ENCODE results near the gene CCSER1.

Gene CCSER1

DNA sequence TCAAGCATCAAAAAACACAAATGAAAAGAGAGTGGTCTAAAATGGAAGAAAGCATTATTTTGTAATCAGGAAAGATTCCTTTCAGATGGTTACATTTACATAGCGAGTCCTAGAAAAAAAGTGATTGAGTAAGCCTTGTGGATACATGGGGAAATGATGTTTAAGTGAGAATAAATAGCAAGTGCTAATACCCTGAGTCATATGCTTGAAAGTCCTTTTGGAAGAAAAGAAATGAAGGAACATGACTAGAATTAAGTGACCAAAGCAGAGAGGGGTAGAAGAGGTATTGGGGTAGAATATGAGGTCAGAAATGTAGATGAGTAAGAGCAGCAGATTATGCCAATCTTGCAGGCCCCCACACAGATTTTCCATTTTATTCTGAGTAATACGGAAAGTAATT lies 1361.8 kb downstream of the CCSER1 start:
- Histone ChIP-seq H3K79me2 (ENCODE audit: insufficient read depth, low read length) (no peaks in the 10 kb centered on the region), H3K36me3 (ENCODE audit: insufficient read depth, low read length) (no peaks in the 10 kb centered on the region), H2AFZ (ENCODE audit: low read depth, low read length) (no peak overlapping the region), H3K9me3 (ENCODE audit: insufficient read depth, low read length, severe bottlenecking) (no peaks in the 10 kb centered on the region), H3K27me3 (ENCODE audit: insufficient read depth, low read length, poor library complexity) (no peaks in the 10 kb centered on the region), H3K4me1 (ENCODE audit: insufficient read depth, low read length) (no peaks in the 10 kb centered on the region), H3K9ac (ENCODE audit: low read depth, low read length) (no peak overlapping the region), H3K4me2 (ENCODE audit: insufficient read depth, low read length) (no peak overlapping the region), H4K20me1 (ENCODE audit: insufficient read depth, low read length) (no peaks in the 10 kb centered on the region), H3K27ac (ENCODE audit: low read length) (no peak overlapping the region), H3K4me3 (ENCODE audit: low read depth in 1 of 2, low read length in 2 of 2) (no peak overlapping the region)
- TF ChIP-seq, protein P1, sequence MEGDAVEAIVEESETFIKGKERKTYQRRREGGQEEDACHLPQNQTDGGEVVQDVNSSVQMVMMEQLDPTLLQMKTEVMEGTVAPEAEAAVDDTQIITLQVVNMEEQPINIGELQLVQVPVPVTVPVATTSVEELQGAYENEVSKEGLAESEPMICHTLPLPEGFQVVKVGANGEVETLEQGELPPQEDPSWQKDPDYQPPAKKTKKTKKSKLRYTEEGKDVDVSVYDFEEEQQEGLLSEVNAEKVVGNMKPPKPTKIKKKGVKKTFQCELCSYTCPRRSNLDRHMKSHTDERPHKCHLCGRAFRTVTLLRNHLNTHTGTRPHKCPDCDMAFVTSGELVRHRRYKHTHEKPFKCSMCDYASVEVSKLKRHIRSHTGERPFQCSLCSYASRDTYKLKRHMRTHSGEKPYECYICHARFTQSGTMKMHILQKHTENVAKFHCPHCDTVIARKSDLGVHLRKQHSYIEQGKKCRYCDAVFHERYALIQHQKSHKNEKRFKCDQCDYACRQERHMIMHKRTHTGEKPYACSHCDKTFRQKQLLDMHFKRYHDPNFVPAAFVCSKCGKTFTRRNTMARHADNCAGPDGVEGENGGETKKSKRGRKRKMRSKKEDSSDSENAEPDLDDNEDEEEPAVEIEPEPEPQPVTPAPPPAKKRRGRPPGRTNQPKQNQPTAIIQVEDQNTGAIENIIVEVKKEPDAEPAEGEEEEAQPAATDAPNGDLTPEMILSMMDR (IDR thresholded peaks at IDR 0.05; ENCODE audit: borderline replicate concordance, extremely low read depth, low read length, poor library complexity, severe bottlenecking): no peak
- no peak for TF ChIP-seq EZH2 (IDR thresholded peaks at IDR 0.05; ENCODE audit: borderline replicate concordance, low read depth, low read length, severe bottlenecking)
- no peak for ATAC-seq (ENCODE audit: insufficient read depth, low read depth)
- DNase-seq: no peak

DNA sequence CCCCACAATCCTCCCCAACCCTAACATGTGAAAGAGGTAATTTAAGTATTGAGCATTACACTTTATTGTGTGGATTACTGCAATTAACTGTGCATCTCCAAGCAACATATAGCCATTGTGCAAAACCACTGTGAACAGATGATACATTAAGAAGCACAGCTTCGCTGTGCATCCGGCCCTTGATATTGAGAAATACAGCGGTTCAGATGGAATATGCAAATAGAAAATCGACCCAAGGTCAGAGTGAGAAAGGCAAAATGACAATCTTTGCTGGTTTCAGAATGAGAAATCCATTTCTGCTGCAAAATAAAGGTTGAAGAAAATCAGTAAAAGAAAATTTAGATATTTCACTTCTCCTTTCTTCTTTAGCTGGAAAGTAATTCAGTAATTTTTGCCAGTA lies 1370.7 kb downstream of the CCSER1 start:
- TF ChIP-seq EZH2 (IDR thresholded peaks at IDR 0.05; ENCODE audit: borderline replicate concordance, low read depth, low read length, severe bottlenecking): no peak
- TF ChIP-seq, protein P1 (IDR thresholded peaks at IDR 0.05; ENCODE audit: borderline replicate concordance, extremely low read depth, low read length, poor library complexity, severe bottlenecking): no peak
- H3K4me2 ChIP-seq (ENCODE audit: insufficient read depth, low read length): no peak overlapping the region
- no peaks in the 10 kb centered on the region for H3K36me3 ChIP-seq (ENCODE audit: insufficient read depth, low read length)
- H2AFZ ChIP-seq (ENCODE audit: low read depth, low read length): no peak overlapping the region
- DNase-seq (no peak), ATAC-seq (ENCODE audit: insufficient read depth, low read depth) (no peak)
- no peaks in the 10 kb centered on the region for H3K27me3 ChIP-seq (ENCODE audit: insufficient read depth, low read length, poor library complexity)
- H3K9ac ChIP-seq (ENCODE audit: low read depth, low read length): no peak overlapping the region
- no peaks in the 10 kb centered on the region for H3K79me2 ChIP-seq (ENCODE audit: insufficient read depth, low read length)
- H3K27ac ChIP-seq (ENCODE audit: low read length): no peak overlapping the region
- no peaks in the 10 kb centered on the region for H3K4me1 ChIP-seq (ENCODE audit: insufficient read depth, low read length)
- H3K4me3 ChIP-seq (ENCODE audit: low read depth in 1 of 2, low read length in 2 of 2): no peak overlapping the region
- H4K20me1 ChIP-seq (ENCODE audit: insufficient read depth, low read length): no peaks in the 10 kb centered on the region
- H3K9me3 ChIP-seq (ENCODE audit: insufficient read depth, low read length, severe bottlenecking): no peaks in the 10 kb centered on the region

DNA sequence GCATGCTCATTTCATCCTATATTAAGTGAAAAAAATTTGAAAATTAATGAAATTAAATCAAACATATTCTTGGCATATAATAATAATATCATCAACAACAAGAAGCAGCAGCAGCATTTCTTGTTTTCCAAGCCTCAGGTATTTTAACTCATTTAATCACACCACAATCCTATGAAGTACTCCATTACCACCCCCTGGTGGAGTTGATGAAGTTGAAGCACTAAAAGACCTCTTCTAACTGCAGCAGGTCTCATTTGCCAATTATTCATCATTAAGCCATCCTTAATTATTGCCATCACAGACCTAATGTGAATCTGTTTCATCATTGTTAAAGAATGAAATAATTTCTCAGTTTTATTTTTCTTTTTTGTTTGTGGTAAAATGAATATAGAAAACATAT lies 1375.2 kb downstream of the CCSER1 start:
- H3K9ac ChIP-seq (ENCODE audit: low read depth, low read length): no peak overlapping the region
- no peak for TF ChIP-seq EZH2 (IDR thresholded peaks at IDR 0.05; ENCODE audit: borderline replicate concordance, low read depth, low read length, severe bottlenecking)
- TF ChIP-seq, protein P1 (IDR thresholded peaks at IDR 0.05; ENCODE audit: borderline replicate concordance, extremely low read depth, low read length, poor library complexity, severe bottlenecking): no peak
- no peak overlapping the region for H3K27ac ChIP-seq (ENCODE audit: low read length)
- H3K4me2 ChIP-seq (ENCODE audit: insufficient read depth, low read length): no peak overlapping the region
- no peak overlapping the region for H3K4me3 ChIP-seq (ENCODE audit: low read depth in 1 of 2, low read length in 2 of 2)
- no peak overlapping the region for H2AFZ ChIP-seq (ENCODE audit: low read depth, low read length)
- no peaks in the 10 kb centered on the region for H3K9me3 ChIP-seq (ENCODE audit: insufficient read depth, low read length, severe bottlenecking)
- H3K36me3 ChIP-seq (ENCODE audit: insufficient read depth, low read length): no peaks in the 10 kb centered on the region
- H3K27me3 ChIP-seq (ENCODE audit: insufficient read depth, low read length, poor library complexity): no peaks in the 10 kb centered on the region
- ATAC-seq (ENCODE audit: insufficient read depth, low read depth) (no peak), DNase-seq (no peak)
- no peaks in the 10 kb centered on the region for H4K20me1 ChIP-seq (ENCODE audit: insufficient read depth, low read length)
- H3K4me1 ChIP-seq (ENCODE audit: insufficient read depth, low read length): no peaks in the 10 kb centered on the region
- H3K79me2 ChIP-seq (ENCODE audit: insufficient read depth, low read length): no peaks in the 10 kb centered on the region

DNA sequence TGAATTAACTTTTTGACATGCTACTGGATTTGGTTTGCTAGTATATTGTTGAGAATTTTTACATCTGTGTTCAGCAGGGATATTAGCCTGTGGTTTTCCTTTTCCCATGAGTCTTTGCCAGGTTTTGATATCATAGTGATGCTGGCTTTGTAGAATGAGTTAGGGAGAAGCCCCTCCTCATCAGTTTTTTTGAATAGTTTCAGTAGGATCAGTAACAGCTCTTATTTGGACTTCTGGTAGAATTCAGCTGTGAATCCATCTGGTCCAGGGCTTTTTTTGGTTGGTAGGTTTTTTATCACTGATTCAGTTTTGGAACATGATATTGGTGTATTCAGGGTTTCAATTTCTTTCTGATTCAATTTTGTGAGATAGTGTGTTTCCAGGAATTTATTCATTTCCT lies 1386.1 kb downstream of the CCSER1 start:
- no peaks in the 10 kb centered on the region for H3K4me1 ChIP-seq (ENCODE audit: insufficient read depth, low read length)
- no peak overlapping the region for H2AFZ ChIP-seq (ENCODE audit: low read depth, low read length)
- H3K27me3 ChIP-seq (ENCODE audit: insufficient read depth, low read length, poor library complexity): no peaks in the 10 kb centered on the region
- DNase-seq (no peak), ATAC-seq (ENCODE audit: insufficient read depth, low read depth) (no peak)
- H3K27ac ChIP-seq (ENCODE audit: low read length): no peak overlapping the region
- no peak overlapping the region for H3K4me3 ChIP-seq (ENCODE audit: low read depth in 1 of 2, low read length in 2 of 2)
- TF ChIP-seq, protein P1 (IDR thresholded peaks at IDR 0.05; ENCODE audit: borderline replicate concordance, extremely low read depth, low read length, poor library complexity, severe bottlenecking): no peak
- no peaks in the 10 kb centered on the region for H4K20me1 ChIP-seq (ENCODE audit: insufficient read depth, low read length)
- H3K79me2 ChIP-seq (ENCODE audit: insufficient read depth, low read length): no peaks in the 10 kb centered on the region
- no peak overlapping the region for H3K4me2 ChIP-seq (ENCODE audit: insufficient read depth, low read length)
- H3K9ac ChIP-seq (ENCODE audit: low read depth, low read length): no peak overlapping the region
- H3K9me3 ChIP-seq (ENCODE audit: insufficient read depth, low read length, severe bottlenecking): peaks cover 5% of the 10 kb centered on the region
- H3K36me3 ChIP-seq (ENCODE audit: insufficient read depth, low read length): no peaks in the 10 kb centered on the region
